Measurements from ENCODE around the gene PROC.

PROC gene

GRCh38 chr2:127387655-127388422 is 30.4 kb upstream of the PROC start, which contains the start of gene MAP3K2 (continued):
- TF ChIP-seq ZNF223 (tag by site-specific recombination; IDR thresholded peaks at IDR 0.05) (no peak), ZBTB26 (tag by site-specific recombination; optimal IDR thresholded peaks at IDR 0.05) (peak; percentile 81), ZNF544 (tag by site-specific recombination; IDR thresholded peaks at IDR 0.05) (no peak), YY1 (tag by site-specific recombination; IDR thresholded peaks at IDR 0.05) (0 out of 2 replicates have a peak, but pooled peaks have one; percentile 18), HOXD13 (CRISPR knock-in tag; IDR thresholded peaks at IDR 0.05; ENCODE audit: borderline replicate concordance) (no peak), ZNF121 (tag by site-specific recombination; IDR thresholded peaks at IDR 0.05) (no peak), ZBTB44 (tag by site-specific recombination; IDR thresholded peaks at IDR 0.05) (no peak), ZFHX2 (tag by site-specific recombination; conservative IDR thresholded peaks at IDR 0.05) (no peak; the same call in 1 of the 2 replicates), ZBTB21 (tag by site-specific recombination; IDR thresholded peaks at IDR 0.05) (no peak), ZNF140 (tag by site-specific recombination; IDR thresholded peaks at IDR 0.05) (no peak), ZFP41 (tag by site-specific recombination; IDR thresholded peaks at IDR 0.05; ENCODE audit: borderline replicate concordance) (no peak), FEZF1 (tag by site-specific recombination; IDR thresholded peaks at IDR 0.05) (no peak), PRDM10 (tag by site-specific recombination; IDR thresholded peaks at IDR 0.05) (no peak), ZNF629 (tag by site-specific recombination; IDR thresholded peaks at IDR 0.05) (peak; percentile 83), YY2 (tag by site-specific recombination; IDR thresholded peaks at IDR 0.05) (no peak), ZNF2 (tag by site-specific recombination; IDR thresholded peaks at IDR 0.05) (no peak), ZNF449 (tag by site-specific recombination; IDR thresholded peaks at IDR 0.05) (no peak), KLF16 (tag by site-specific recombination; IDR thresholded peaks at IDR 0.05) (no peak), ZBTB1 (tag by site-specific recombination; IDR thresholded peaks at IDR 0.05) (no peak), ZNF26 (tag by site-specific recombination; IDR thresholded peaks at IDR 0.05) (no peak), ZNF404 (tag by site-specific recombination; IDR thresholded peaks at IDR 0.05) (no peak), KLF8 (tag by site-specific recombination; IDR thresholded peaks at IDR 0.05) (peak; percentile 46), ZSCAN4 (tag by site-specific recombination; IDR thresholded peaks at IDR 0.05) (no peak), ZNF561 (tag by site-specific recombination; IDR thresholded peaks at IDR 0.05; ENCODE audit: borderline replicate concordance) (no peak), ZNF48 (tag by site-specific recombination; IDR thresholded peaks at IDR 0.05) (no peak), ZNF274 (IDR thresholded peaks at IDR 0.05; ENCODE audit: low read length) (no peak), ZNF274 (tag by site-specific recombination; IDR thresholded peaks at IDR 0.05; ENCODE audit: borderline replicate concordance) (no peak), KLF1 (tag by site-specific recombination; IDR thresholded peaks at IDR 0.05) (peak; percentile 49; the same call in 1 of the 2 replicates), ZNF670 (tag by site-specific recombination; IDR thresholded peaks at IDR 0.05; ENCODE audit: low read depth) (no peak), ZNF184 (tag by site-specific recombination; IDR thresholded peaks at IDR 0.05) (no peak), ZBTB20 (tag by site-specific recombination; IDR thresholded peaks at IDR 0.05) (no peak)

All from HEK293 (cell line).